Hepatocyte (in vitro differentiated cells): Measurements from ENCODE around the gene GULP1. TPM values are rescaled to one million over a fixed set of nuclear protein-coding genes. Genes with fewer than 3 reads are reported as not detected.

Experiments used
- DNase-seq: peaks from one replicate; pipeline ENCODE4 v3.0.0-alpha.2; 2016; ENCODE audit warnings: low spot score
- H2AFZ ChIP-seq: fragments of 200-600 bp; sonication (generic); 2 replicates; pipeline ENCODE4 v1.6.0; 2016; ENCODE audit warnings: antibody characterized with exemption, mild to moderate bottlenecking
- H3K27ac ChIP-seq: fragments of 200-600 bp; sonication (generic); 2 replicates; pipeline ENCODE4 v1.5.1; 2016; ENCODE audit warnings: mild to moderate bottlenecking
- H3K27me3 ChIP-seq: fragments of 200-600 bp; sonication (generic); 2 replicates; pipeline ENCODE4 v1.6.1; 2016
- H3K36me3 ChIP-seq: fragments of 200-600 bp; sonication (generic); replicated peaks from 2 replicates; pipeline ENCODE4 v1.5.1; 2016; ENCODE audit warnings: low read depth; ENCODE audit not compliant: insufficient read depth
- H3K4me1 ChIP-seq: fragments of 200-600 bp; sonication (generic); 2 replicates; pipeline ENCODE4 v1.5.1; 2016; ENCODE audit warnings: mild to moderate bottlenecking, moderate library complexity; ENCODE audit not compliant: insufficient read depth
- H3K4me2 ChIP-seq: fragments of 200-600 bp; sonication (generic); 2 replicates; pipeline ENCODE4 v1.6.0; 2016
- H3K4me3 ChIP-seq: fragments of 200-600 bp; sonication (generic); 2 replicates; pipeline ENCODE4 v1.5.1; 2016; ENCODE audit warnings: mild to moderate bottlenecking
- H3K79me2 ChIP-seq: fragments of 200-600 bp; sonication (generic); 2 replicates; pipeline ENCODE4 v1.6.0; 2017; ENCODE audit warnings: mild to moderate bottlenecking
- H3K9me2 ChIP-seq: fragments of 200-600 bp; sonication (generic); replicated peaks from 2 replicates; pipeline ENCODE4 v1.6.0; 2017; ENCODE audit warnings: mild to moderate bottlenecking; ENCODE audit not compliant: insufficient read depth
- H3K9me3 ChIP-seq: fragments of 200-600 bp; sonication (generic); 2 replicates; pipeline ENCODE4 v1.5.1; 2016; ENCODE audit warnings: low read depth, mild to moderate bottlenecking
- H4K20me1 ChIP-seq: fragments of 200-600 bp; sonication (generic); 2 replicates; pipeline ENCODE4 v1.6.0; 2016; ENCODE audit warnings: mild to moderate bottlenecking; ENCODE audit not compliant: insufficient read depth, poor library complexity, severe bottlenecking
- CTCF ChIP-seq: fragments of 200-600 bp; sonication (generic); IDR thresholded peaks from 2 replicates; pipeline ENCODE4 v1.5.1; 2016; ENCODE audit warnings: antibody characterized with exemption, mild to moderate bottlenecking; ENCODE audit not compliant: poor library complexity
- EZH2 ChIP-seq: fragments of 200-600 bp; sonication (generic); IDR thresholded peaks from 2 replicates; pipeline ENCODE4 v1.6.1; 2016; ENCODE audit warnings: antibody characterized with exemption, mild to moderate bottlenecking, borderline replicate concordance
- EZH2phosphoT487 ChIP-seq: fragments of 200-600 bp; sonication (generic); IDR thresholded peaks from one replicate; pipeline ENCODE4 v1.6.1; 2018; ENCODE audit warnings: antibody characterized with exemption, mild to moderate bottlenecking, low read depth, moderate library complexity; ENCODE audit not compliant: unreplicated experiment, severe bottlenecking
- WGBS: methylation state at CpG from one replicate; pipeline ENCODE4 v1.1.6; 2016; ENCODE audit warnings: low lambda C conversion rate; ENCODE audit errors: missing lambda C conversion rate; 5-methylcytosine and 5-hydroxymethylcytosine counted together
- polyA plus RNA-seq: library from polyadenylated mRNA; unstranded; fragments of >200 nt; fragmentation: Nextera tagmentation; extraction: Ambion mirVana; gene quantifications from 2 replicates; pipeline ENCODE4 v1.2.1, GENCODE V29; 2016
- total RNA-seq: library from RNA; depleted of rRNA; stranded (reverse); fragments of >200 nt; gene quantifications from 2 replicates; pipeline ENCODE4 v1.2.3, GENCODE V29; 2014

GULP1 gene
- total and polyA plus RNA-seq, 2 experiments from 2014 or later = 55.6 to 135 TPM

- Histone ChIP-seq H4K20me1 (no peaks in the 10 kb centered on the region), H3K4me2 (no peak overlapping the region)
- 95% methylated on average over 3 of the region's 3 CpGs for WGBS
These were observed 107.5 kb downstream of the GULP1 start for GRCh38 chr2:188399159-188399558.

DNA sequence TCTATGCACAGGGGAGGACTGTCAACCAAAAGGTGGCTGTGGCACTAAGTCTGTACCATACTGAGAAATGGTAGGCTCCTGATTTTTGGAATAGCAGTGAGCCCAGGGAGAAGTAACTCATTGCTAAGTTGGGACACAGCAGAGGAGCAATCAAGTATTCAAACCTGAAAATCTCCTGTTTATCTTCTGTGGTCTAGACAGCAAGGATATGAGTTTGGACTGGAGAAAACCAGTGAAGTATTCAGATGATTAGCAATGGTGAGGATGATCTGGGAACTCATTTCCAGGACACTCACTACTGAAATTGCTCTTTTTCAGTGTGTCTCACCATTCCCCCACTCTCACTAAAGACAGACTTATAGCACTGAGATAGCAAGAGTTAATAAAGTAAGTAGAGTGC lies 112.0 kb downstream of the GULP1 start:
- Histone ChIP-seq H3K9me3 (peaks cover 23% of the 10 kb centered on the region), H3K79me2 (peaks cover 14% of the 10 kb centered on the region), H3K27me3 (no peaks in the 10 kb centered on the region), H4K20me1 (no peaks in the 10 kb centered on the region), H3K36me3 (no peaks in the 10 kb centered on the region), H3K4me3 (no peak overlapping the region), H3K27ac (no peak overlapping the region), H3K4me1 (no peaks in the 10 kb centered on the region), H2AFZ (no peak overlapping the region), H3K9me2 (no peaks in the 10 kb centered on the region), H3K4me2 (no peak overlapping the region)
- DNase-seq = no peak
- TF ChIP-seq EZH2 = no peak
- TF ChIP-seq CTCF = no peak
- TF ChIP-seq EZH2phosphoT487 = no peak

More at GRCh38 chr2:188399159-188399558, 107.5 kb downstream of the GULP1 start:
- Histone ChIP-seq H2AFZ (no peak overlapping the region), H3K9me3 (no peaks in the 10 kb centered on the region), H3K27ac (no peak overlapping the region), H3K27me3 (no peaks in the 10 kb centered on the region), H3K4me1 (no peaks in the 10 kb centered on the region), H3K36me3 (no peaks in the 10 kb centered on the region), H3K79me2 (peaks cover 37% of the 10 kb centered on the region), H3K4me3 (no peak overlapping the region), H3K9me2 (no peaks in the 10 kb centered on the region)
- no peak for DNase-seq
- TF ChIP-seq EZH2 (no peak), CTCF (no peak), EZH2phosphoT487 (no peak)

GRCh38 chr2:188404341-188405004 lies 112.8 kb downstream of the GULP1 start:
- no peak overlapping the region for H3K4me2 ChIP-seq
- H3K9me2 ChIP-seq = no peaks in the 10 kb centered on the region
- no peak overlapping the region for H2AFZ ChIP-seq
- H3K36me3 ChIP-seq = no peaks in the 10 kb centered on the region
- no peaks in the 10 kb centered on the region for H3K27me3 ChIP-seq
- H3K9me3 ChIP-seq = peaks cover 26% of the 10 kb centered on the region
- H3K79me2 ChIP-seq = peaks cover 8% of the 10 kb centered on the region
- H3K4me3 ChIP-seq = no peak overlapping the region
- 94% methylated on average over 5 of the region's 5 CpGs for WGBS
- H3K4me1 ChIP-seq = no peaks in the 10 kb centered on the region
- no peaks in the 10 kb centered on the region for H4K20me1 ChIP-seq
- no peak for DNase-seq
- TF ChIP-seq EZH2phosphoT487 (no peak), EZH2 (no peak)
- no peak overlapping the region for H3K27ac ChIP-seq

- WGBS = 94% methylated on average over 1 of the region's 1 CpG
- TF ChIP-seq EZH2 (no peak), CTCF (no peak), EZH2phosphoT487 (no peak)
These were observed 114.7 kb downstream of the GULP1 start for GRCh38 chr2:188406414-188406813.

More at GRCh38 chr2:188406414-188406813, 114.7 kb downstream of the GULP1 start:
- Histone ChIP-seq H3K79me2 (peaks cover 2% of the 10 kb centered on the region), H3K4me1 (no peaks in the 10 kb centered on the region), H3K36me3 (no peaks in the 10 kb centered on the region), H3K9me3 (peaks cover 26% of the 10 kb centered on the region), H3K4me2 (no peak overlapping the region), H3K27me3 (no peaks in the 10 kb centered on the region), H3K9me2 (no peaks in the 10 kb centered on the region), H2AFZ (no peak overlapping the region), H4K20me1 (no peaks in the 10 kb centered on the region), H3K27ac (no peak overlapping the region), H3K4me3 (no peak overlapping the region)
- no peak for DNase-seq
